Measurements from ENCODE around the gene ILDR2. TPM values are rescaled to one million over a fixed set of nuclear protein-coding genes. Genes with fewer than 3 reads are reported as not detected.

ILDR2 gene
- total RNA-seq (2014; rRNA removed): 0.45 and 0.69 TPM in 2 replicates
- 0.47 TPM for polyA plus RNA-seq (2012)

- DNase-seq (ENCODE audit: low read depth): no peak
Observed at GRCh38 chr1:166975361-166976129, at the start of gene ILDR2. ILDR2 (minus strand) TSS chr1:166975540; CDS start chr1:166975268, 272 bp downstream.

- no peak for DNase-seq (ENCODE audit: low read depth)
Observed at GRCh38 chr1:167022384-167022783, 47.0 kb upstream of the ILDR2 start.

- DNase-seq (ENCODE audit: low read depth): no peak
Observed at GRCh38 chr1:167016100-167016750, 40.9 kb upstream of the ILDR2 start.

- DNase-seq (ENCODE audit: low read depth): no peak
Observed at GRCh38 chr1:167013108-167013929, 38.0 kb upstream of the ILDR2 start.

- DNase-seq (ENCODE audit: low read depth): no peak
Observed at GRCh38 chr1:167012570-167012969, 37.2 kb upstream of the ILDR2 start.

GRCh38 chr1:167011560-167012191 is 36.3 kb upstream of the ILDR2 start:
- DNase-seq (ENCODE audit: low read depth): no peak

- DNase-seq (ENCODE audit: low read depth): no peak
Observed at GRCh38 chr1:167003711-167004110, 28.4 kb upstream of the ILDR2 start.

GRCh38 chr1:167002354-167002753 is 27.0 kb upstream of the ILDR2 start:
- DNase-seq (ENCODE audit: low read depth): no peak

GRCh38 chr1:167000546-167000945 is 25.2 kb upstream of the ILDR2 start:
- no peak for DNase-seq (ENCODE audit: low read depth)

- no peak for DNase-seq (ENCODE audit: low read depth)
Observed at GRCh38 chr1:166999500-167000055, 24.2 kb upstream of the ILDR2 start.

GRCh38 chr1:166999075-166999474 is 23.7 kb upstream of the ILDR2 start:
- DNase-seq (ENCODE audit: low read depth): no peak

GRCh38 chr1:166988974-166989515 is 13.7 kb upstream of the ILDR2 start, which contains the start of gene MAEL:
MAEL (plus strand) TSS chr1:166989280; CDS start chr1:166989353, 73 bp downstream.
- DNase-seq (ENCODE audit: low read depth): no peak

GRCh38 chr1:166981589-166981988 is 6.2 kb upstream of the ILDR2 start:
- DNase-seq (ENCODE audit: low read depth): no peak

- DNase-seq (ENCODE audit: low read depth): no peak
Observed at GRCh38 chr1:166980818-166981217, 5.5 kb upstream of the ILDR2 start.

- DNase-seq (ENCODE audit: low read depth): no peak
Observed at GRCh38 chr1:166980383-166980782, 5.0 kb upstream of the ILDR2 start.

GRCh38 chr1:166978821-166979220 is 3.5 kb upstream of the ILDR2 start:
- DNase-seq (ENCODE audit: low read depth): no peak

- DNase-seq (ENCODE audit: low read depth): peak; percentile 64
Observed at GRCh38 chr1:166977951-166978350, 2.6 kb upstream of the ILDR2 start.

GRCh38 chr1:166974647-166975345 is 544 bp downstream of the ILDR2 start:
- no peak for DNase-seq (ENCODE audit: low read depth)

- no peak for DNase-seq (ENCODE audit: low read depth)
Observed at GRCh38 chr1:166972826-166973225, 2.5 kb downstream of the ILDR2 start.

GRCh38 chr1:166972193-166972592 is 3.1 kb downstream of the ILDR2 start:
- DNase-seq (ENCODE audit: low read depth): no peak

Data from LHCN-M2 (cell line).